SU-DHL-6 (cell line): Measurements from ENCODE around the gene RAB10.

Source experiments
- H2AFZ ChIP-seq: fragments of 200-600 bp; sonication (generic); 2 replicates; pipeline ENCODE4 v1.6.1; 2014; ENCODE audit warnings: low read depth, mild to moderate bottlenecking, moderate library complexity, mixed read lengths, antibody characterized with exemption, low read length; ENCODE audit not compliant: severe bottlenecking
- H3F3A ChIP-seq: fragments of 200-600 bp; shearing (Covaris generic); 2 replicates; pipeline ENCODE4 v1.6.0; 2016; ENCODE audit warnings: antibody characterized with exemption, mild to moderate bottlenecking; ENCODE audit not compliant: insufficient read depth
- H3K27ac ChIP-seq: fragments of 200-600 bp; sonication (generic); 2 replicates; pipeline ENCODE4 v1.5.1; 2016; ENCODE audit warnings: low read depth, mild to moderate bottlenecking, low read length, moderate library complexity, mixed read lengths
- H3K27me3 ChIP-seq: fragments of 200-600 bp; sonication (generic), shearing (Covaris generic); 2 replicates; pipeline ENCODE4 v1.6.0; 2014; ENCODE audit warnings: mild to moderate bottlenecking, low read length
- H3K36me3 ChIP-seq: fragments of 200-600 bp; sonication (generic); 2 replicates; pipeline ENCODE4 v1.6.1; 2014; ENCODE audit warnings: mild to moderate bottlenecking, low read length, mixed read lengths
- H3K4me2 ChIP-seq: fragments of 300-600, 200-600 bp; shearing (Covaris generic), sonication (generic); 2 replicates; pipeline ENCODE4 v1.6.0; 2014; ENCODE audit warnings: low read length, low read depth, mild to moderate bottlenecking; ENCODE audit not compliant: poor library complexity, severe bottlenecking
- H3K4me3 ChIP-seq: fragments of 200-600 bp; sonication (generic); 2 replicates; pipeline ENCODE4 v1.5.1; 2014; ENCODE audit warnings: antibody characterized with exemption, low read length, mild to moderate bottlenecking, mixed read lengths; ENCODE audit not compliant: insufficient read depth, poor library complexity, severe bottlenecking
- H3K79me2 ChIP-seq: fragments of 200-600 bp; sonication (generic); 2 replicates; pipeline ENCODE4 v1.6.1; 2014; ENCODE audit warnings: mild to moderate bottlenecking, low read length, moderate library complexity; ENCODE audit not compliant: insufficient read depth
- H3K9ac ChIP-seq: fragments of 200-600 bp; sonication (generic); 2 replicates; pipeline ENCODE4 v1.7.0; 2014; ENCODE audit warnings: mild to moderate bottlenecking, low read length
- H3K9me2 ChIP-seq: fragments of 200-600 bp; sonication (generic); replicated peaks from 2 replicates; pipeline ENCODE4 v1.6.1; 2014; ENCODE audit warnings: low read length; ENCODE audit not compliant: insufficient read depth
- H3K9me3 ChIP-seq: fragments of 200-600 bp; sonication (generic); 2 replicates; pipeline ENCODE4 v1.6.1; 2014; ENCODE audit warnings: low read length, mixed read lengths; ENCODE audit not compliant: insufficient read depth
- H4K20me1 ChIP-seq: fragments of 200-600 bp; sonication (generic); 2 replicates; pipeline ENCODE4 v1.6.1; 2014; ENCODE audit warnings: low read depth, mild to moderate bottlenecking, antibody characterized with exemption, low read length, moderate library complexity, mixed read lengths
- CTCF ChIP-seq: fragments of 200-600 bp; sonication (generic); IDR thresholded peaks from one replicate; pipeline ENCODE4 v1.5.1; 2017; ENCODE audit warnings: antibody characterized with exemption, mild to moderate bottlenecking, low read length, moderate library complexity; ENCODE audit not compliant: insufficient read depth, poor library complexity, severe bottlenecking
- EZH2phosphoT487 ChIP-seq: fragments of 200-600 bp; sonication (generic), shearing (Covaris generic); conservative IDR thresholded peaks from 2 replicates; pipeline ENCODE4 v1.6.1; 2018; ENCODE audit warnings: mild to moderate bottlenecking, antibody characterized with exemption, low read length, moderate library complexity, mixed read lengths

The RAB10 gene

GRCh38 chr2:26073830-26074229, 39.9 kb downstream of the RAB10 start:
- TF ChIP-seq EZH2phosphoT487 (no peak), CTCF (no peak)
- no peaks in the 10 kb centered on the region for H3K9me2 ChIP-seq
- H3K36me3 ChIP-seq: 0 out of 2 replicates have a peak, but pooled peaks cover 2% of the 10 kb centered on the region
- H3K9me3 ChIP-seq: no peaks in the 10 kb centered on the region
- no peak overlapping the region for H2AFZ ChIP-seq
- no peak overlapping the region for H3K27ac ChIP-seq
- H3F3A ChIP-seq: no peaks in the 10 kb centered on the region; the same call in 1 of the 2 replicates
- H3K27me3 ChIP-seq: no peaks in the 10 kb centered on the region
- peaks cover 8% of the 10 kb centered on the region for H4K20me1 ChIP-seq
- H3K79me2 ChIP-seq: peaks cover 97% of the 10 kb centered on the region
- H3K9ac ChIP-seq: no peak overlapping the region
- H3K4me3 ChIP-seq: no peak overlapping the region
- no peak overlapping the region for H3K4me2 ChIP-seq

GRCh38 chr2:26074676-26075075, 40.8 kb downstream of the RAB10 start:
- no peaks in the 10 kb centered on the region for H3K27me3 ChIP-seq
- H3K36me3 ChIP-seq: 0 out of 2 replicates have a peak, but pooled peaks cover 2% of the 10 kb centered on the region
- no peak overlapping the region for H3K27ac ChIP-seq
- TF ChIP-seq CTCF: no peak
- TF ChIP-seq EZH2phosphoT487: no peak
- no peaks in the 10 kb centered on the region for H3K9me2 ChIP-seq
- H3K9ac ChIP-seq: no peak overlapping the region
- H3F3A ChIP-seq: no peaks in the 10 kb centered on the region; the same call in 1 of the 2 replicates
- no peak overlapping the region for H2AFZ ChIP-seq
- H3K4me3 ChIP-seq: no peak overlapping the region
- H3K4me2 ChIP-seq: no peak overlapping the region
- peaks cover 8% of the 10 kb centered on the region for H4K20me1 ChIP-seq
- H3K79me2 ChIP-seq: peaks cover 97% of the 10 kb centered on the region
- H3K9me3 ChIP-seq: 0 out of 2 replicates have a peak, but pooled peaks cover 2% of the 10 kb centered on the region

- H3F3A ChIP-seq: no peaks in the 10 kb centered on the region; the same call in 1 of the 2 replicates
- TF ChIP-seq EZH2phosphoT487 (no peak), CTCF (no peak)
These were observed 41.3 kb downstream of the RAB10 start for GRCh38 chr2:26075173-26075572.

More at GRCh38 chr2:26075173-26075572, 41.3 kb downstream of the RAB10 start:
- no peak overlapping the region for H2AFZ ChIP-seq
- H3K27ac ChIP-seq: no peak overlapping the region
- H3K9ac ChIP-seq: no peak overlapping the region
- H3K27me3 ChIP-seq: no peaks in the 10 kb centered on the region
- H3K9me3 ChIP-seq: peaks cover 7% of the 10 kb centered on the region; the same call in 1 of the 2 replicates
- no peaks in the 10 kb centered on the region for H3K9me2 ChIP-seq
- H3K4me2 ChIP-seq: no peak overlapping the region
- H3K4me3 ChIP-seq: no peak overlapping the region
- peaks cover 6% of the 10 kb centered on the region; the same call in 1 of the 2 replicates for H3K36me3 ChIP-seq
- peaks cover 8% of the 10 kb centered on the region for H4K20me1 ChIP-seq
- H3K79me2 ChIP-seq: peaks cover 97% of the 10 kb centered on the region
